ENCODE measurements around the gene LRP5. TPM values are rescaled to one million over a fixed set of nuclear protein-coding genes. Genes with fewer than 3 reads are reported as not detected.

The LRP5 gene
- total RNA-seq: 21.2 and 70.9 TPM in 2 replicates

DNA sequence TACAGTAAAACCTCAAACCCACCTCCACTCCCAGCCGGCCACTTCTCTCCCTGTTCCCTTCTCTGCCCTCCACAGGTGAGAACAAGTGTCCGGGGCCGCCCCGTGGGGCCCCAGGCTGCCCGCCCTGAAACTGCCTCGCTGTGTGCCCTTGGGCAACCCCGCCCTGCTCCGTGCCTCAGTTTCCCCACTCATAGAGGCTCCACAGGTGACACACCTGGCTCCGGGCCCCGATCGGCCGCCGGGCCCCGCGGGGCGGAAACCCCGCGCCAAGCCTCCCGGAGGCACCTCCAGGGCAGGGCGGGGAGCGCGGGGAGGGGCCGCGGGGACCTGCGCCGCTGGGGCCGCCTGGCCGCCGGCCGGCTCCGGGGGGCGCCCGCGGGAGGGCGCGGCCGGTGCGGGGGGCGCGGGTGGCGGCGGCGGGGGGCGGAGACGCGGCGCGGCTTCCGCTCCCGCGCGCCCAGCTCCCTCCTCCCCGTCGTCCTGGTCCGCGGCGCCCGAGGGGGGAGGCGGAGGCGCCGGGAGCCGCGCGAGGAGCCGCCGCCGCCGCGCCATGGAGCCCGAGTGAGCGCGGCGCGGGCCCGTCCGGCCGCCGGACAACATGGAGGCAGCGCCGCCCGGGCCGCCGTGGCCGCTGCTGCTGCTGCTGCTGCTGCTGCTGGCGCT, at the start of gene LRP5:
LRP5 (plus strand) TSS at position 475 of the 663 bp plus-strand sequence; CDS start at position 599, 124 bp downstream.

DNA sequence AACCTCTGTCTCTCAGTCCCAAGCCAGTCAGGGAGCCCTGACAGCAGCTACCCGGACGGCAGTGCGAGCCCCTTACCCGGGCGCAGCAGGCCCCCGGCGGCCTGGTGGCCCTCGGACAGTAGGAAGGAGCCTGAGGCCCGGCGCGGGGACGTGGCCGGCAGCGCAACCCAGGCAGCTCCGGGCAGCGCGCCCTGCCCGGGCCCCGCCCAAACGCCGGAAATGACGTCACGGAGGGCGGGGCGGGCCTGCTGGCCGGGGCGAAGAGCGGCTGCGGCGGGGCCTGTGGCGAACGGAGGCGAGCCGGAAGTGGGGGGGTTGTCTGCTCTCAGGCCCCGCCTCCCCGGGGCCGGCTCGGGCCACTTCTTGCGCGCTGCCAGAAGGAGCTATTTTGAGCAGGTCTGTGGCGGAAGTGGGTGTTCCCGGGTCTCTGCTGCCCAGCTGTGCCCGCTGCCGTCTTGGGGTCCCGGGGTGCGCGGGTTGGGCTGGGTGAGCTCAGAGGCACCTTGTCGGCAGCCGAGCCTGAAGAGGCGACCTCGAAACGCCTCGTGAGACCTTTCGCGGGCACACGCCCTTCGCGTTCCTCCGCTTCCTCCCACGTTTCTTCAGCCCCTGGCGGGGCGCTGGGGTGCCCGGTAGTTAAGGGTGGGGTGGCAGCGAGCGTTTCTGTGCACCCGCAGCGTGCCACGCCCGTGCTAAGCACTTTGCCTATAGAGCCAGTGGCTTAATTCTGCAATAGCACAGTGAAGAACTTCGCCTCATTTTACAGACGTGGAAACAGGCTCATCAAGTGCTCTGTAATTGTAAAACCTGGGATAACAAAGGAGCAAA, 40.4 kb upstream of the LRP5 start, which contains the start of gene C11orf24:
C11orf24 (minus strand) TSS at position 193 of the 828 bp plus-strand sequence. CDS start 8,206 bp downstream, outside the sequence.

DNA sequence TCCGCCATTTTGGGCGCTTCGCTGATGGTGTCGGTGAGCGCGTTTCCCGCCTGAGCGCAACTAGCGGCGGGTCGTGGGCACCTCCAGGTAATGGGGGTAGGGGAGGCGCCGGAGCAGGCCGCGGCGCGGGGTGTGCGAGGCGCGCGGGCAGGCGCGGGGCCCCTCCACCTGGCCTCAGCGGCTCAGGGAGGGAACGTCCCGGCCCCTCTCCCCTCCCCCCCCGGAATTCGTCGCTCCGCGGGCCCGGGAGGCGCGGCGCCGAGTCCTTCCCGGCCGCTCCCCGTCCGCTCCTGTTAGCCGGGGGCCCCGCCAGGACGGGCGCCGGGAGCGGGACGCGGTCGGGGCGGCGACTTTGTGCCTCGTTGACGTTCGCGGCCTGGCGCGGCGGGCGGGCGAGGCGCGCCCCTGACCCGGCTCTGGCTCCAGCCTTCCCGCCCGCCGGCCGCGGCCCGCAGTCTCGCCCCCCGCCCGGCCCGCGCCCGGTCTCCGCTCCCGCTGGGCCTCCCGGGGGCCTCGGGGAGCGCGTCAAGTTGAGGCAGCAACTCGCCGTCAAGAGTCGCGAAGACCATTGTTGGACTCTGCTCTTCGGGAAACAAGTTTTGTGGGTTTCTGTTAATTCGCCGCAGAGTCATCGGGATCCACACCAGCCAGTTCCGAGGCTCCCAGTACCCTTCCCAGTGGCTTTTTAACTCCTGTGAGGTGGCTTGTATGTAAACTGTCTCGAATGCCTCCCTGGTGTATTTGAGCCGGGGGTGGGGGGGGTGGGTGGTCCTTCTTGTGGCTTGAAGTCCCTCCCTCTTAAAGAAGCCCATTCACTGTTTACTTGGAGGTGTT, 148.6 kb downstream of the LRP5 start, which contains the start of gene PPP6R3:
PPP6R3 (plus strand) TSS at position 12 of the 834 bp plus-strand sequence. CDS start 76,913 bp downstream, outside the sequence.

Small RNA genes within 50 kb of the gene (small RNA-seq; reads per million reads assigned to genes)
- gene NDUFA3P2 (ENCODE audit: low replicate concordance): not detected

Other genes with a start within 250 kb of the LRP5 start
- gene CHKA, start 191.2 kb upstream of the LRP5 start, total RNA-seq: 9.9 and 19.7 TPM in 2 replicates
- gene KMT5B, start 99.3 kb upstream of the LRP5 start, total RNA-seq: 17.2 and 24.9 TPM in 2 replicates
- gene C11orf24, start 40.6 kb upstream of the LRP5 start, total RNA-seq: 42.0 and 74.9 TPM in 2 replicates
- 117 and 171 TPM in 2 replicates for gene PPP6R3, start 148.2 kb downstream of the LRP5 start, total RNA-seq

All from placental pericyte (primary cell).